Measurements from ENCODE around the gene GRB10. TPM values are rescaled to one million over a fixed set of nuclear protein-coding genes. Genes with fewer than 3 reads are reported as not detected.
"Not testable (repeated sequence)": the region's sequence is repeated elsewhere in the genome, so short reads cannot be mapped to it uniquely, and the experiment has no call there.

GRB10 gene
- total RNA-seq, 4 donors from 2014 or later: 8.8 to 55.7 (median 14.3) TPM

DNA sequence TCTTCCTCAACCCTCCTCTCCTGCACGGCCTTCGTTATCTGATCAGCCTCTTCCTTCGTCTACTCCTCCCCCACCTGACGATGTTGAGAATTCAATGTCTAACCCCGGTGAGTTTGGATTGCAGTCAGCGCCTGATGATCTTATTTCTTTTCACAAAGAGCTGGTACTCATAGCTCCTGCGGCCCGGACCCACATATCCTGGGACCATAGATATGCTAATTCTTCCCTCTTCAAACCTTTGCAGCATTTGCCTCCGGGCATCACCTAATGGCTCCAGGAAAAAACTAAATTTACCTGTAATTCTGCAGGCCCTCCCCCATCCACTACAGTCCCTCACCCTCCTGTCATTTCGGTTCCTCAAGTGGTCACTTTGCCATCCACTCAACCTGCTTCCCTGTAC, 205.1 kb downstream of the GRB10 start:
- intact Hi-C loops (cut with DNase I; ENCODE audit: low total_unique reads): no loop called here

GRCh38 chr7:50576388-50576787, 206.3 kb downstream of the GRB10 start:
- H3K4me3 ChIP-seq; DNase-seq; H3K9me3 ChIP-seq; intact Hi-C loops (cut with DNase I; ENCODE audit: low total_unique reads); H3K36me3 ChIP-seq; H3K27ac ChIP-seq; H3K4me1 ChIP-seq; in situ Hi-C loops (cut with MboI; ENCODE audit: low pct_ligation_motif_present in 1 of 4, low pct_unique_long_range_greater_than_20kb in 1 of 4, low sequenced_read_pairs in 3 of 4); H3K27me3 ChIP-seq: not testable (repeated sequence)
- WGBS, 2 donors (ENCODE audit: low coverage in 1 of 2): 72% methylated on average over 6 of the region's 6 CpGs; no CpG with 5 or more reads in 1 of the 2 donors

More for the DNA sequence above, 205.1 kb downstream of the GRB10 start:
- Histone ChIP-seq H3K36me3 (no peaks in the 10 kb centered on the region), H3K9me3 (no peaks in the 10 kb centered on the region), H3K27me3 (no peaks in the 10 kb centered on the region), H3K4me3 (no peak overlapping the region), H3K4me1 (no peaks in the 10 kb centered on the region), H3K27ac (no peak overlapping the region)
- 96 to 100% methylated on average over 1 to 10 of the region's 10 CpGs for WGBS, 2 donors (ENCODE audit: low coverage in 1 of 2)
- in situ Hi-C loops (cut with MboI; ENCODE audit: low pct_ligation_motif_present in 1 of 4, low pct_unique_long_range_greater_than_20kb in 1 of 4, low sequenced_read_pairs in 3 of 4): no loop called here
- DNase-seq: no peak
- TF ChIP-seq POLR2AphosphoS5 (IDR thresholded peaks at IDR 0.05) (no peak), POLR2A (IDR thresholded peaks at IDR 0.05) (no peak), EP300 (IDR thresholded peaks at IDR 0.05; ENCODE audit: low read depth) (no peak)
- TF ChIP-seq, protein P1, sequence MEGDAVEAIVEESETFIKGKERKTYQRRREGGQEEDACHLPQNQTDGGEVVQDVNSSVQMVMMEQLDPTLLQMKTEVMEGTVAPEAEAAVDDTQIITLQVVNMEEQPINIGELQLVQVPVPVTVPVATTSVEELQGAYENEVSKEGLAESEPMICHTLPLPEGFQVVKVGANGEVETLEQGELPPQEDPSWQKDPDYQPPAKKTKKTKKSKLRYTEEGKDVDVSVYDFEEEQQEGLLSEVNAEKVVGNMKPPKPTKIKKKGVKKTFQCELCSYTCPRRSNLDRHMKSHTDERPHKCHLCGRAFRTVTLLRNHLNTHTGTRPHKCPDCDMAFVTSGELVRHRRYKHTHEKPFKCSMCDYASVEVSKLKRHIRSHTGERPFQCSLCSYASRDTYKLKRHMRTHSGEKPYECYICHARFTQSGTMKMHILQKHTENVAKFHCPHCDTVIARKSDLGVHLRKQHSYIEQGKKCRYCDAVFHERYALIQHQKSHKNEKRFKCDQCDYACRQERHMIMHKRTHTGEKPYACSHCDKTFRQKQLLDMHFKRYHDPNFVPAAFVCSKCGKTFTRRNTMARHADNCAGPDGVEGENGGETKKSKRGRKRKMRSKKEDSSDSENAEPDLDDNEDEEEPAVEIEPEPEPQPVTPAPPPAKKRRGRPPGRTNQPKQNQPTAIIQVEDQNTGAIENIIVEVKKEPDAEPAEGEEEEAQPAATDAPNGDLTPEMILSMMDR (IDR thresholded peaks at IDR 0.05): no peak

- Histone ChIP-seq H3K27ac (no peak overlapping the region), H3K27me3 (no peaks in the 10 kb centered on the region), H3K4me1 (peaks cover 0 to 17% (median 5%) of the 10 kb centered on the region in 4 donors), H3K4me3 (no peak overlapping the region), H3K36me3 (no peaks in the 10 kb centered on the region), H3K9me3 (no peaks in the 10 kb centered on the region)
- intact Hi-C loops (cut with DNase I; ENCODE audit: low total_unique reads): no loop called here
- in situ Hi-C loops (cut with MboI; ENCODE audit: low pct_ligation_motif_present in 1 of 4, low pct_unique_long_range_greater_than_20kb in 1 of 4, low sequenced_read_pairs in 3 of 4): no loop called here
- TF ChIP-seq, protein P1 (IDR thresholded peaks at IDR 0.05): no peak
- TF ChIP-seq POLR2AphosphoS5 (IDR thresholded peaks at IDR 0.05): no peak
- no peak for DNase-seq
- WGBS, 2 donors (ENCODE audit: low coverage in 1 of 2): 85% methylated on average over 6 of the region's 6 CpGs; no CpG with 5 or more reads in 1 of the 2 donors
Observed at GRCh38 chr7:50567715-50568261, 214.9 kb downstream of the GRB10 start.

DNA sequence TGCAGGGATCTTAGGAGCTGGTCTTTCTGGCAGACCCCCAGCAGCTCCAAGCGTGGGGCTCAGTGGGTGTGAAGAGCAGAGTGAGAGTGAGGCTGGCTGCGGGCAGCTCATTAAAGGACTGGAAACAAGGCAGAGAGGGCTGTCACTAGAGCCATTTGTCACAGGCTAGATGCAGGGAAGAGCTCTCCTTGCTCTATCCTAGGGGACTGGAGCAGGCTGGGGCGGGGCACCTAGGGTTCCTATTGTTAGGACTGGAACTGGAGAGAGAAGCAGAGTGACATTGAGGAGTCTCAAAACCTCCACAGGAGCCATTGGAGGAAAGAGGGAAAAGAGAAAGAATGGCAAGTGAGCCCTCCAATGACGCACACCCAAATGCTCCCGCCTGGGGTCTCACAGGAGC, 216.7 kb downstream of the GRB10 start:
- intact Hi-C loops (cut with DNase I; ENCODE audit: low total_unique reads): no loop called here
- DNase-seq: peak; percentile 29
- TF ChIP-seq EP300 (IDR thresholded peaks at IDR 0.05; ENCODE audit: low read depth) (no peak), POLR2A (IDR thresholded peaks at IDR 0.05) (no peak), POLR2AphosphoS5 (IDR thresholded peaks at IDR 0.05) (no peak)
- TF ChIP-seq, protein P1 (IDR thresholded peaks at IDR 0.05): no peak
- Histone ChIP-seq H3K4me1 (peaks cover 0 to 17% (median 5%) of the 10 kb centered on the region in 4 donors), H3K27me3 (no peaks in the 10 kb centered on the region), H3K9me3 (no peaks in the 10 kb centered on the region), H3K36me3 (no peaks in the 10 kb centered on the region), H3K27ac (peak overlapping the region; percentile 52 to 81 (median 68)), H3K4me3 (peak overlapping the region in 1 of 4 donors; percentile 22)
- in situ Hi-C loops (cut with MboI; ENCODE audit: low pct_ligation_motif_present in 1 of 4, low pct_unique_long_range_greater_than_20kb in 1 of 4, low sequenced_read_pairs in 3 of 4): no loop called here
- 56 to 60% methylated on average over 4 to 5 of the region's 5 CpGs for WGBS, 2 donors (ENCODE audit: low coverage in 1 of 2)

DNA sequence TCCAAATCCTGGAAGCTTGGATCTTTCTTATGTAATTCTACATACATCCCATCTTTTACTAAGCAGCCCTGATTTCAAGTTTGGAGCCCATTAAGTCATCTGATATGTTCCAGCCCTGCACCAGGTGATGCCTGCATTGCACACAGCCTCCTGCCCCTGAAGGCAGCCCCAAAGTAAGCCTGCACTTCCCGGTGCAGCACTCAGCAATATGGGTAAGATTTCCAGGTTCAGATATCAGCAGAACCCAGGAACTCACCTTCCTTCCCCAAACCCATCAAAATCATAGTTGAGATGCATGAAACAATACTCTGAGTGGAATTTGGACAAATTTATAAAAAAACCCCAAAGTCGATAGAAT, 217.2 kb downstream of the GRB10 start:
- Histone ChIP-seq H3K4me3 (peak overlapping the region in 1 of 4 donors; percentile 22), H3K4me1 (peaks cover 0 to 17% (median 5%) of the 10 kb centered on the region in 4 donors), H3K36me3 (no peaks in the 10 kb centered on the region), H3K27me3 (no peaks in the 10 kb centered on the region), H3K27ac (peak overlapping the region; percentile 52 to 81 (median 68)), H3K9me3 (no peaks in the 10 kb centered on the region)
- TF ChIP-seq EP300 (IDR thresholded peaks at IDR 0.05; ENCODE audit: low read depth) (no peak), POLR2A (IDR thresholded peaks at IDR 0.05) (no peak)
- TF ChIP-seq, protein P1 (IDR thresholded peaks at IDR 0.05): no peak
- 19 to 34% methylated on average over 2 of the region's 2 CpGs for WGBS, 2 donors (ENCODE audit: low coverage in 1 of 2)
- in situ Hi-C loops (cut with MboI; ENCODE audit: low pct_ligation_motif_present in 1 of 4, low pct_unique_long_range_greater_than_20kb in 1 of 4, low sequenced_read_pairs in 3 of 4) (no loop called here), intact Hi-C loops (cut with DNase I; ENCODE audit: low total_unique reads) (no loop called here)
- DNase-seq: no peak
